ENCODE results near the gene ADA.

The ADA gene

DNA sequence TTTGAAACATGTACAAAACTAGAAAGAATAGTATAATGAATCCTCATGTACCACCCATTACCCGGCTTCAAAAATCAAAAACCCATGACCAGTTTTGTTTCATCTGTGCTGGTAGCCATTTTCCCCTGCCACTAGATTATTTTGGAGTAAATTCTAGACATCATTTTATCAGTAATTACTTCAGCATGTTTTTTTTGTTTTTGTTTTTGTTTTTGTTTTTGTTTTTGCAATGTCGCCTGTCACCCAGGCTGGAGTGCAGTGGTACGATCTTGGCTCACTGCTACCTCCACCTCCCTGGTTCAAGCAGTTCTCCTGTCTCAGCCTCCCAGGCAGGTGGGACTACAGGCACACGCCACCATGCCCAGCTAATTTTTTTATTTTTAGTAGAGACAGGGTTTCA is 77.1 kb downstream of the ADA start:
- no peak for DNase-seq

DNA sequence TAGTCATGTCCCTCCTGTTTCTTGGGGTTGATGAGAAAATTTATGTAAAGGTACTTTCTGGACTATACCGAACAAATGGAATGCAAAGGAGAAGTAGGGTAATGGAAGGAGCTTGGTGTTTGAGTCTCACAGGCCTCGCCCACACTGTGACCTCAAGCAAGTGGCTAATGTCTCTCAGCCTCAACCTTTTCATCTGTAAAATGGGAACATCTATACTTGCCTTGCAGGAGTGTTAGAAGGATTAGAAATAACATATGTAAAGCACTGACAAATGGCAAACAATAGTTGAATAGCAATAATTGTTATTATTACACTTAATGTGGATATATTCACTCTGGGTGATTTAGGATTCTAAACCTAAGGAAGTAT is 78.0 kb downstream of the ADA start:
- no peak for DNase-seq

DNA sequence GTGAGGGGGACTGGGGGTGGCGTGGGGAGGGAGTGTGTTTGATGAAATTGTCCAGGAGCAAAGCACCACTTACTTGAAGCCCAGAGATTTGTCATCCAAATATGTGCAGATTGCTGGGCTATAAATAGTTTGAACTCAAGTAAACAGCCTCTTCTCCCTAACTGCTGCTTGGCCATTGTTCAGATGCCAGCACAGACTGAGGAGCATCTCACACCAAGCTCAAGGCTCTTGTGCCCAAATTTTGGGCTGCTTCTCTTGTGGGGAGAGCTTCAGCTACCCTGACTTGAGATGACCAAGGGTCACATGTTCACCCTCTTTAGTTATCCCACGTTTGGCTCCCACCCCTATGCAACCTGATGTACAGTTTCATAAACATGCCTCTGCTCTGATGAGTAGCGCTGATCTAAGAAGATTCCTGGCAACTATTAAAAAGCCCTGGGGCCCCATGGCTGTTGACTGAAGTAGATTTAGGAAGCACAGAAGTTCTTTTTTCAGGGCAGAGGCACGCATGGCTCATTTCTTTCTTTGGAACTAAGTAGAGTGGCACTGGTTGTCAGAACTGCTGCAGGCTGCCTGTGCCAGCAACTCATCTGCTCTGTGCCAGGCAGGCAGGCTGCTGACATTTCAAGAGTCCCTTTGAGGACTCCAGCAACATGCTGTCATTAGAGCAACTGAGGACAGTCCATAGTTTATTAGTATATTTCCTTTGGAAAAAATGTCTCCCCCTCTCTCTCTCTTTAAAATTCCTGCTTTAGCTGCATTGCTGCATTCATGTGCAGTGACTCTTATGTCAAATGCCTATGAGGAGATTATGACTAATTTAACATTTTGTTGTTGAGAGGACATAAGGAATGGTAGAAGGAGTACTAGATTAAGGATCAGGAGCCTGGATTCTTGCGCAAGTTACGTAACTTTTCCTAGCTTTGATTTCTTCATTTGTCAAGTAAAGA is 78.7 kb downstream of the ADA start:
- no peak for DNase-seq

DNA sequence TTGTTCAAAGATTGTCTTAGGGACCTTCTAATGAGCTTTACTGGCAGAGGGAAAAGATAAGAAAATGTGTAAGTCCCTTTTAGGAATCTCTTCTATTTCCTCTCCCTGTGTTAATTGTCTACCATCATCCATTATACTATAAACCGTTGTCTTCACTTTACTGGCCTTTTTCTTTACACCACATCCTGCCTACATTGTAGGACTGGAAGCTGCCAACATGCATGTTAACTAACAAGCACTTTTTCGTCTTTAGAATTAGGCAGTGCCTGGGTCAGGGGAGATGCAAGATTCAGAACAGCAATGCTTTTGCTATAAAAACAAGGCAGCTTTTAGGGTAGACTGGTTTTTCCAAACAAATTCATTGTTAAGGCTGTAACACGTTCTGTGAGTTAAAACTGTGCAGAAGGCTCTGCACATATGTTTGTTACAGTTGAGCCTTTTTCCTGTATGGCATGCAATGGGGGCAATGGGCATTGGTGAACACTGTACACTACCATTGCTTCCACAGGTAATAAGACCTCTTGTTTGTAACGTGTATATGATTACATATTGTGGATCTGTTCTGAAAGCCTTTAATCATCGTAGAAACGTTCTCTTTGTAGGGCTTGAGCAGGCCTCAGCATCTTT is 80.0 kb downstream of the ADA start:
- DNase-seq: no peak

DNA sequence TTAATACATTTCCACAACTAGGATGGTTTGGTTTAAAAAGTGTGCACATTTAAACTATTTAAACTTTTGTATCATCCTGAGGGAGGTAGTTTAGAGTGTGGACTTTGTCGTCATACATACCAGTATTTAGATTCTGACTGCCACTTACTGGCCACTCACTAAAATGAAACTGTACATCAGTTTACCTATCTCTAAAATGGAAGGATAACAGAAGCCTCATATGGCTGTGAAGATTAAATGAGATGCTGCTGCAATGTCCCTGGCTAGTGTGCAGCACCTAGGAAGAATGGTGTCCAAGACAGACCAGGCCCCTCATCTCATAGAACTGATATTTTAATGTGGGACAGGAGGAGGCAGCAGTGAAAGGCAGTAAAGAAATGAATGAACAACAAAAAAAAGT is 81.1 kb downstream of the ADA start:
- DNase-seq: no peak
